Thymus (tissue), 11 donors: ENCODE results near the gene PLP1. TPM values are rescaled to one million over a fixed set of nuclear protein-coding genes. Genes with fewer than 3 reads are reported as not detected.
"Not testable (repeated sequence)": the region's sequence is repeated elsewhere in the genome, so short reads cannot be mapped to it uniquely, and the experiment has no call there.

Source experiments
- DNase-seq, 9 donors: peaks; one replicate each; pipeline ENCODE4 v3.0.0-alpha.2; 2013; ENCODE audit warnings: low spot score in 9 of 9, low read depth in 6 of 9, missing footprints in 1 of 9
- H3K27ac ChIP-seq, 2 donors: one replicate each; pipeline ENCODE4 v1.5.1; 2013; ENCODE audit warnings: control low read depth in 1 of 2, low read depth in 1 of 2, low read length in 1 of 2, mild to moderate bottlenecking in 1 of 2, moderate library complexity in 1 of 2
- H3K27me3 ChIP-seq, 2 donors: one replicate each; pipeline ENCODE4 v1.5.1; 2013; ENCODE audit warnings: low read length in 1 of 2; ENCODE audit not compliant: control insufficient read depth in 2 of 2, insufficient read depth in 1 of 2
- H3K36me3 ChIP-seq, 2 donors: one replicate each; pipeline ENCODE4 v1.5.1; 2013; ENCODE audit warnings: low read length in 1 of 2, mild to moderate bottlenecking in 1 of 2, moderate library complexity in 1 of 2; ENCODE audit not compliant: control insufficient read depth in 2 of 2, insufficient read depth in 2 of 2
- H3K4me1 ChIP-seq, 2 donors: one replicate each; pipeline ENCODE4 v1.5.1; 2013; ENCODE audit warnings: low read length in 2 of 2; ENCODE audit not compliant: control insufficient read depth in 2 of 2, insufficient read depth in 2 of 2
- H3K4me3 ChIP-seq, 2 donors: one replicate each; pipeline ENCODE4 v1.5.1; 2013; ENCODE audit warnings: low read length in 2 of 2, control low read depth in 1 of 2, mild to moderate bottlenecking in 1 of 2
- H3K9me3 ChIP-seq, 2 donors: one replicate each; pipeline ENCODE4 v1.5.1; 2013; ENCODE audit warnings: low read length in 1 of 2, mild to moderate bottlenecking in 1 of 2; ENCODE audit not compliant: control insufficient read depth in 2 of 2, insufficient read depth in 1 of 2
- WGBS: extraction: QIAGEN DNeasy Blood & Tissue Kit; methylation state at CpG from one replicate; pipeline ENCODE4 v1.1.7; 2013; 5-methylcytosine and 5-hydroxymethylcytosine counted together
- polyA plus RNA-seq: library from polyadenylated mRNA; stranded (reverse); fragments of 200-250 nt; gene quantifications from one replicate; pipeline ENCODE4 v1.2.3, GENCODE V29; 2013
- total RNA-seq: library from RNA; stranded (reverse); fragments of 120-200 nt; gene quantifications from one replicate; pipeline ENCODE4 v1.2.4, GENCODE V29; 2013
- donor health status: healthy.

Gene PLP1
- total and polyA plus RNA-seq, 2 donors, result 4.2 to 9.6 TPM

- no peak for DNase-seq
- Histone ChIP-seq H3K4me3 (no peak overlapping the region), H3K27ac (no peak overlapping the region), H3K36me3 (no peaks in the 10 kb centered on the region), H3K4me1 (no peaks in the 10 kb centered on the region), H3K27me3 (no peaks in the 10 kb centered on the region), H3K9me3 (no peaks in the 10 kb centered on the region)
- 97% methylated on average over 1 of the region's 1 CpG for WGBS
Measured at GRCh38 chrX:103739421-103739820, 37.2 kb upstream of the PLP1 start.

- WGBS, result 92% methylated on average over 1 of the region's 1 CpG
- no peak for DNase-seq
- Histone ChIP-seq H3K4me1 (no peaks in the 10 kb centered on the region), H3K27me3 (no peaks in the 10 kb centered on the region), H3K36me3 (no peaks in the 10 kb centered on the region), H3K27ac (no peak overlapping the region), H3K9me3 (no peaks in the 10 kb centered on the region), H3K4me3 (no peak overlapping the region)
Measured at GRCh38 chrX:103741879-103742278, 34.8 kb upstream of the PLP1 start.

GRCh38 chrX:103742339-103742738, 34.3 kb upstream of the PLP1 start:
- DNase-seq, result no peak
- H3K27me3 ChIP-seq, result no peaks in the 10 kb centered on the region
- no peak overlapping the region for H3K4me3 ChIP-seq
- H3K27ac ChIP-seq, result no peak overlapping the region
- 97% methylated on average over 6 of the region's 6 CpGs for WGBS
- no peaks in the 10 kb centered on the region for H3K36me3 ChIP-seq
- H3K9me3 ChIP-seq, result no peaks in the 10 kb centered on the region
- H3K4me1 ChIP-seq, result no peaks in the 10 kb centered on the region

DNA sequence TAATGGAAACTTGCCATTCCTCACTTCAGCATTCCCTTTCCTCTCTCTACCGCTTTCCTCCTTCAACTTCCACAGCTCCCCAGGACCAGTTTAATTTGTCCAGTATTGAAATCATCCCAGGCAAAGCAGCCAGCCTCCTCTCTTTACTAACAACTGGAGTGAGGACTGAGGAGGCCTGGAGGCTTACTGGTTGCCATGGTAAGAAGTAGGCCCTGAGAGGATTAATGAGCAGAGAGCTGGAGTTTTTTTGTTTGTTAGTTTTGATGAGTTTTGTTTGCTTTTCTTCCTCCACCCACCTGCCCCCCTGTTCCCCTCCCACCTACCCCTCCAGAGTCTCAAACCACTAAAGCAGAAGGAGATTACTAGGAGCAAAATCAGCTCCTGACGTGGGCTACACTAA, 29.5 kb upstream of the PLP1 start:
- no peaks in the 10 kb centered on the region for H3K9me3 ChIP-seq
- no peak for DNase-seq
- no peaks in the 10 kb centered on the region for H3K36me3 ChIP-seq
- 100% methylated on average over 2 of the region's 2 CpGs for WGBS
- no peak overlapping the region for H3K27ac ChIP-seq
- H3K4me3 ChIP-seq, result no peak overlapping the region
- no peaks in the 10 kb centered on the region for H3K4me1 ChIP-seq
- H3K27me3 ChIP-seq, result no peaks in the 10 kb centered on the region

- DNase-seq, result no peak
- no peaks in the 10 kb centered on the region for H3K9me3 ChIP-seq
- H3K4me3 ChIP-seq, result no peak overlapping the region
- no peaks in the 10 kb centered on the region for H3K4me1 ChIP-seq
- 96% methylated on average over 4 of the region's 4 CpGs for WGBS
- H3K36me3 ChIP-seq, result no peaks in the 10 kb centered on the region
- H3K27me3 ChIP-seq, result no peaks in the 10 kb centered on the region
- H3K27ac ChIP-seq, result no peak overlapping the region
Measured at GRCh38 chrX:103754401-103754800, 22.2 kb upstream of the PLP1 start.

DNA sequence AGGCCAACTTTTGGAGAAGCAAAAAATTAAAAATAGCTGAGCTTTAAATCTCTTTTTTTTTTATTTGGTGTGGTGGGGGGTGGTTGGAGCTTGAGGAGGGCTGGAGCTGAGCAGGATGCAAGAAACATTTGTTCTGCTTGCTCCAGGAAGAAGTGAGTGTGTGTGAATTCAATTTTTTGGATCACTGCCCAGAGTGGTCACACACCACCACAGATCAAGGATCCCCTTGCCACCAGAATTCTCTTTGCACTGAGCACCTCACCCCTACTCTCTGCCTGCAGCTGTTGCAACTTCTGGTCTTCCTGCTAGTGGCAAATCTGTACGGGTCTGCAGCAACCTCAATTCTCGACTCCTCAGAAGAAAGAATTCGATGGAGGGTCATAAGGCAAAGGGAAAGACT, 19.9 kb upstream of the PLP1 start:
- Histone ChIP-seq H3K9me3 (no peaks in the 10 kb centered on the region), H3K4me1 (no peaks in the 10 kb centered on the region), H3K27ac (no peak overlapping the region), H3K4me3 (no peak overlapping the region), H3K27me3 (no peaks in the 10 kb centered on the region), H3K36me3 (no peaks in the 10 kb centered on the region)
- no peak for DNase-seq
- 9% methylated on average over 3 of the region's 3 CpGs for WGBS

DNA sequence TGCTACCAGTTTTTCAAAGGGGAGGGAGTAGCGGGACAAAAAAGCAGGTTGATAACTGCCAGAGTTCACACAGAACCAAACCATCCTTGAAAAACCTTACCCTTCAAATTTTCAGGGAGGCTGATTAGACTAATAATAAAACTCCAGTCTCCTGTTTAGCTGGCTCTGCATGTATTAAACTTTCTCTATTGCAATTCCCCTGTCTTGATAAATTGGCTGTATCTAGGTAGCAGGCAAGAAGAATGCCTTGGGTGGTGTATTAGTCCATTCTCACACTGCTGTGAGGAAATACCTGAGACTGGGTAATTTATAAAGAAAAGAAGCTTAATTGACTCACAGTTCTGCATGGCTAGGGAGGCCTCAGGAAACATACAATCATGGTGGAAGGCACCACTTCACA, 18.1 kb upstream of the PLP1 start:
- no peak for DNase-seq
- H3K4me3 ChIP-seq, result no peak overlapping the region
- H3K27ac ChIP-seq, result no peak overlapping the region
- H3K9me3 ChIP-seq, result no peaks in the 10 kb centered on the region
- no peaks in the 10 kb centered on the region for H3K27me3 ChIP-seq
- WGBS, result 97% methylated on average over 1 of the region's 1 CpG
- no peaks in the 10 kb centered on the region for H3K4me1 ChIP-seq
- H3K36me3 ChIP-seq, result no peaks in the 10 kb centered on the region

GRCh38 chrX:103763541-103763940, 13.1 kb upstream of the PLP1 start:
- not testable (repeated sequence) for H3K9me3 ChIP-seq, H3K27me3 ChIP-seq, H3K4me3 ChIP-seq, H3K27ac ChIP-seq, DNase-seq, H3K36me3 ChIP-seq, H3K4me1 ChIP-seq
- WGBS, result 92% methylated on average over 5 of the region's 5 CpGs

DNA sequence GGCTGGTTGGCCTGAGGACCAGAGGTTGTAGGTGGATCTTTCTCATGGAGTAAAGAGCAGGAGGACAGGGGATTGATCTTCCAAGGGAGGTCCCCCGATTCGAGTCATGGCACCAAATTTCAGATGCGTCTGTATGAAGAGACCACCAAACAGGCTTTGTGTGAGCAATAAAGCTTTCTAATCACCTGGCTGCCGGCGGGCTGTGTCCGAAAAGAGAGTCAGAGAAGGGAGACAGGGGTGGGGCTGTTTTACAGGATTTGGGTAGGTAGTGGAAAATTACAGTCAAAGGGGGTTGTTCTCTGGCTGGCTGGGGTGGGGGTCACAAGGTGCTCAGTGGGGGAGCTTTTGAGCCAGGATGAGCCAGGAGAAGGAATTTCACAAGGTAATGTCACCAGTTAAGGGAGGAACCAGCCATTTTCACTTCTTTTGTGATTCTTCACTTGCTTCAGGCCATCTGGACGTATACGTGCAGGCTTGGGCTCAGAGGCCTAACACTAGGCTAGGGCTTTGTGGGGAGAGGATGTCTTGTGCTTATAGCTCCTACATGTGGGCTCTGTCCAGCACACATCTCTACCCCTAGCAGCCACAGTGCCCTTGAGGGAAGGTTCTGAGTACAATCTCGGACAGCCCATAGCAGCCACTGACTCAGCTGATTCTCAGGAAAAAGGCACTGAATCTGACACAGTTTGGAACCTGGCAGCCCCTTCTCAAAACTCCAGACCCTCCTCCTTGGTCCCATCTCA, 9.7 kb upstream of the PLP1 start:
- not testable (repeated sequence) for H3K27me3 ChIP-seq, H3K4me1 ChIP-seq, H3K27ac ChIP-seq, DNase-seq, H3K9me3 ChIP-seq, H3K36me3 ChIP-seq, H3K4me3 ChIP-seq
- 96% methylated on average over 9 of the region's 9 CpGs for WGBS
